Activated CD8-positive, alpha-beta memory T cell treated with anti-CD3 and anti-CD28 coated beads, Interleukin-2, amount 50 U/mL, for 48 hours (primary cell): ENCODE measurements around the gene RPS28.
A peak's percentile ranks its signal among the peaks of the same experiment; 100 is the strongest.
"Not testable (repeated sequence)": the region's sequence is repeated elsewhere in the genome, so short reads cannot be mapped to it uniquely, and the experiment has no call there.

ENCODE experiments used
- DNase-seq: peaks from one replicate; pipeline ENCODE4 v3.0.0-alpha.2; 2020

The RPS28 gene

DNA sequence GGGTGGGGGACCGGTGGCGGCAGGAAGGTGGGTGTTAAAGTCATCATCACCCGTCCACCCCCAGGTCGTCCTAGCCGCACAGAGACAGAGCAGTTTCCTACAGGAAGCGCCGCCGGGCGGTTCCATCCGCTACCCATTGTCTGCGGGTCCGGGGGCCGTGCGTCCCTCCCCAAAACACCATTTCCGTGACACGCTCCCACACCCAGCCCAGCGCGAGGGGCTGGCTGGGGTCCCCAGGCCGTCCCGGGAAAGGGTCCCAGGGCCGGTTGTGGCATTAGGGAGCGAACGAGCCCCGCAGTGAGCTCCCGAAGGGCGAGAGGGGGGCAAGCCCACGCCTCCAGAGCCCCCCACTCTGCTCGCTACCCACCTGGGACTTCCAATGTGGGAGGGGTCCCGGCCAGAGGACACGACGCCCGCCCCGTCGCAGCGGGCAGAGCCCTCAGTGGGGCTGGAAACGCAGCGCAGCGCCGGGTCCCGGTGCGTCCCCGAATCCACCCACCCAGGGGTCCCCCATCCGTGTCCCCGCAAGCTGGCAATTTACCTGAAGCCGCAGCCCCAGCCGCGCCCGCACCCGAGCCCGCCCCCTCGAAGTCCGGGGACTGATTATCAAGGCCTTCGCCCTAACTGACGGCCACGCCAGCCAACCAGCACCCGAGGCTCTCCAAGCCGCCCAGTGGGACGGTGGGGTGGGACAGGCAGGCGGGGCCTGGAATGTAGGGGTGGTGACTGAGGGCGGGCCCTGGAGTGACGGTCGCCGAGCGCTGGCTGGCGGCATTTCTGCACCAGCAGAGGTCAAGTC, 21.6 kb downstream of the RPS28 start, which contains the start of gene KANK3:
TSS of gene KANK3 (minus strand) at position 579 of the 799 bp plus-strand sequence. CDS start 5,434 bp downstream, outside the sequence.
- DNase-seq: peak; percentile 94

DNA sequence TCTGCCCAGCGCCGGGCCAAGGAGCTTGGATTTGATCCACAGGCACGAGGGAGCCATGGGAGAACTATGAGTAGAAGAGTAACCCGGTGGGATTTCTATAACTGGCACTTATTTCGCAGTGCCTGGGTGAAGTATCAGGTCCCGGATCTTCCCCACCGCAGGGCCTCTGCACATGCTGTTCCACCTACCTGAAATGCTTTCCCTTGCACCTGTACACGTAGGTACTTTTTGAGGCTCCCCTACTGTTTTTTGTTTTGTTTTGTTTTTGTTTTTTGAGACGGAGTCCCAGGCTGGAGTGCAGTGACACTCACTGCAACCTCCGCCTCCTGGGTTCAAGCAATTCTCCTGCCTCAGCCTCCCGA, 22.2 kb downstream of the RPS28 start:
- DNase-seq: no peak

DNA sequence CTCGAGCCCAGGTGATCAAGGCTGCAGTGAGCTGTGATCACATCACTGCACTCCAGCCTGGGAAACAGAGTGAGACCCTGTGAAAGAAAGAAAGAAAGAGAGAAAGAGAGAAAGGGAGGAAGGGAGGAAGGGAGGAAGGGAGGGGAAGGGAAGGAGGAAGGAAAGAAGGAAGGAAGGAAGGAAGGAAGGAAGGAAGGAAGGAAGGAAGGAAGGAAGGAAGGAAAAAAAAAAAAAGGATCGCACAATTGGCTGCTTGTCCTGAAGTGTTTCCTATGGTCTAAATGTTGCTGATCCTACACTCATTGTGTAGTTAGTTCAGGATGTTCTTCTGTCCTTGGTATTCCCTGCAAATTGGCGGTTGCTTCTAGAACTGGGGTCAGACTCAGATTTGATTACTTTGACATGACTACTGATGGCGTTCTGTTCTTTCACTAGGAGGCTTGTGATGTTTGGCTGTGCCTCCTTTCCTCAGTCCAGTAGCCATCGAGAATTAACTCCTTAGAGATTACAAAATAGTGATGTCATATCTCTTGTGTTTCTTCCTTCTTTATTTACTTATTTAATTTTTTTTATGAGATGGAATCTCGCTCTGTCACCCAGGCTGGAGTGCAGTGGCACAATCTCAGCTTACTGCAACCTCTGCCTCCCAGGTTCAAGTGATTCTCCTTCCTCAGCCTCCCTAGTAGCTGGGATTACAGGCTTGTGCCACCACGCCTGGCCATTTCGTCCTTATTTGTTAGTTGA, 28.5 kb downstream of the RPS28 start:
- not testable (repeated sequence) for DNase-seq

DNA sequence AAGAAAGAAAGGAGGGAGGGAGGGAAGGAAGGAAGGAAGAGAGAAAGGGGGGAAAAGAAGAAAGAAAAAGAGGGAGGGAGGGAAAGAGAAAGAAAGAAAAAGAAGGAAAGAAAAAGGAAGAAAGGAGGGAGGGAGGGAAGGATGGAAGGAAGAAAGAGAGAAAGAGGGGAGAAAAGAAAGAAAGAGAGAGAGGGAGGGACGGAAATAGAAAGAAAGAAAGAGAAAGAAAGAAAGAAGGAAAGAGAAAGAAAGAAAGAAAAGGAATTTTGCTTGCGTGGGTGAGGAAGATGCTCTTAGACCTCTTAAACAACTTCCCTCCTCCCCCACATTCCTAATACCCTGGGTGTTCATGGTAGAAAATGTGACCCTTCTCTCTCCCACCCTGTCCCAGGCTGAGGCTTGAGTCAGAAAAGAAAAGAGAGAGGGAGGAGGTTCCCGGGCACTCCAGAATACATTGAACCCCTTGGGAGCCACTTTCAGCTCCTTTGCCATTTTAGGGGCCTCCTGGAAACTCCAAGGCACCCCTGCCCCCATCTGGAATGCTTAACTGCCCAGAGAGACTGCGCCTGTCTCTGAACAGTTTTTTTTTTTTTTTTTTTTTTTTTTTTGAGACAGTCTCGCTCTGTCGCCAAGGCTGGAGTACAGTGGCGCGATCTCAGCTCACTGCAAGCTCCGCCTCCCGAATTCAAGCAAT, 31.0 kb downstream of the RPS28 start:
- DNase-seq: no peak

DNA sequence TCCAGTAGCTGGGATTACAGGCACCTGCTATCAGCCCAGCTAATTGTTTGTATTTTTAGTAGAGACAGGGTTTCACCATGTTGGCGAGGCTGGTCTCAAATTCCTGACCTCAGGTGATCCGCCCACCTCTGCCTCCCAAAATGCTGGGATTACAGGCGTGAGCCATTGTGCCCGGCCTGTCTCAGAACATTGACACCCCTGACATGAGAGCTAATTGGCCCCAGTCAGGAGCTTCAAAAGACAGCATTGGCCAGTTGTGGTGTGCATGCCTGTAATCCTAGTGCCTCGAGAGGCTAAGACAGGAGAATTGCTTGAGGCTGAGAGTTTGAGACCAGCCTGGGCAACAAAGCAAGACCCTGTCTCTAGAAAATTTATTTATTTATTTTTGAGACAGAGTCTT, 31.5 kb downstream of the RPS28 start:
- DNase-seq: not testable (repeated sequence)

DNA sequence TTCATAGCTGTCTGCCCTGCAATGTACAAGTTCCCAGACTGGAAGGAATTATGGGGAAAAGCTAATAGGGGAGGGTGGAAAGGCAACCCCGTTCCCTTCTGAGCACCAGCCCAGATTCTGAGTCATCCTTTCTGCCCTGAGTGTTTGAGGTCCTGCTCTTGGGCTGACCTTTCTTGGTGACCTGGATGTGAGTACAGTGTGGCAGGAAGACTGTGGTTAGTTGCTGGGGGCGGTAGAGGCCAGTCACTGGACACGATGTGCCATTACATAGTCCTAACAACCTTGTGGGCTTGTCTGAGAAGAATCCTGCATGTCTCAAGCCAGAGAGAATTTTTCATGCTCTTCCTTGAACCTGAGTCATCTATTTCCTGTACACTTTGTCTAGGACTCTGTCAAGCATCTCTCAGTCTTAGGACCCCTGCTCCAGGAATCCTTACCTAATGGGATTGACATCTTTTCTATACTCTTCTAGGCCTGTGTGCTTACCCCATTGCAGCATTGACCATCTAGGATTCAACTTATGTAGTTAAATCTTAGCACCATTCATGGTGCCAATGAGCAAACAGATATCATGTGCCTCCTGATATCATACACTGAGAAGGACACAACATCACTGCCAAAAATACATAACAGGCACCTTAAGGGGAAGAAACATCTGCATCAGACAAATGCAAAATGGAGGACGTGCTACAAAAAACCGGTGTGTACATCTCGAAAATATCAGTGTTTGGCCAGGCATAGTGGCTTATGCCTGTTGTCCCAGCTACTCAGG, 34.5 kb downstream of the RPS28 start:
- DNase-seq: no peak

DNA sequence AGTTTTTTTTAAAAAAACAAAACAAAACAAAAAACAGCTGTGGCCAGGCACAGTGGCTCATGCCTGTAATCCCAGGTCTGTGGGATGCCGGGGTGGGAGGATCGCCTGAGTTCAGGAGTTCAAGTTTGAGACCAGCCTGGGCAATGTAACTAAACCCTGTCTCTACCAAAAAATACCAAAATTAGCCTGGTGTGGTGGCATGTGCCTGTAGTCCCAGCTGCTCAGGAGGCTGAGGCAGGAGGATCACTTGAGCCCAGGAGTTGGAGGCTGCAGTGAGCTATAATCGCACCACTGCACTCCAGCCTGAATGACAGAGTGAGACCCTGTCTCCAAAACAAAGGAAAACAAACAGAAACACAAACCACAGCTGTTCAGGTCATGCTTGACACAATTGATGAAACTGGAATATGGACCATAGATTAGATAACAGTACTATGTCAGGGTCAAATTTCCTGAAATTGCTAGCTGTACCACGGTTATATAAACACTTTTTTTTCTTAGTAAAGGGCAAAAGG, 35.8 kb downstream of the RPS28 start:
- no peak for DNase-seq

DNA sequence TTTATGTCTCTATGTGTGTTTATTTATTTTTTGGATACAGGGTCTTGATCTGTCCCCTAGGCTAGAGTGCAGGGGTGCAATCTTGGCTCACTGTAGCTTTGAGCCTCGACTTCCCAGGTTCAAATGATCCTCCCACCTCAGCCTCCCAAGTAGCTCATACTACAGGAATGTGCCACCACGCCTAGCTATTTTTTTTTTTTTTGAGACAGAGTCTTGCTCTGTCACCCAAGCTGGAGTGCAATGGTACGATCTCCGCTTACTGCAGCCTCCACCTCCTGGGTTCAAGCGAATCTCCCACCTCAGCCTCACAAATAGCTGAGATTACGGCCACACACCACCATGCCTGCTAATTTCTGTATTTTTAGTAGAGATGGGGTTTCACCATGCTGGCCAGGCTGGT, 37.7 kb downstream of the RPS28 start:
- DNase-seq: no peak

DNA sequence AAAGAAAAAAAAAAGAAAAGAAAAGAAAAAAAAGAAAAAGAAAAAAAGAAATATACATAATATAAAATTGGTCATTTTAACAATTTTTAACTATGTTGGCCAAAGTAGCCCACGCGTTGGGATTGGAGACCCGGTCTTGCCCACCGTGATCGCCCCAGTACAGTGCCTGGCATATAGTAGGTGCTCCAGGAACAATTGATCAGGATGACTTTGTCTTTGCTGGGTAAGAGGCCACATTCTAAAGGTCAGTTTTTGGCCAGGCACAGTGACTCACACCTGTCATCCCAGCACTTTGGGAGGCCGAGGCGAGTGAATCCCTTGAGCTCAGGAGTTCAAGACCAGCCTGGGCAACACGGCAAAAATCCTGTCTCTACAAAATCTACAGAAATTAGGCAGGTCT, 38.9 kb downstream of the RPS28 start:
- DNase-seq: no peak

DNA sequence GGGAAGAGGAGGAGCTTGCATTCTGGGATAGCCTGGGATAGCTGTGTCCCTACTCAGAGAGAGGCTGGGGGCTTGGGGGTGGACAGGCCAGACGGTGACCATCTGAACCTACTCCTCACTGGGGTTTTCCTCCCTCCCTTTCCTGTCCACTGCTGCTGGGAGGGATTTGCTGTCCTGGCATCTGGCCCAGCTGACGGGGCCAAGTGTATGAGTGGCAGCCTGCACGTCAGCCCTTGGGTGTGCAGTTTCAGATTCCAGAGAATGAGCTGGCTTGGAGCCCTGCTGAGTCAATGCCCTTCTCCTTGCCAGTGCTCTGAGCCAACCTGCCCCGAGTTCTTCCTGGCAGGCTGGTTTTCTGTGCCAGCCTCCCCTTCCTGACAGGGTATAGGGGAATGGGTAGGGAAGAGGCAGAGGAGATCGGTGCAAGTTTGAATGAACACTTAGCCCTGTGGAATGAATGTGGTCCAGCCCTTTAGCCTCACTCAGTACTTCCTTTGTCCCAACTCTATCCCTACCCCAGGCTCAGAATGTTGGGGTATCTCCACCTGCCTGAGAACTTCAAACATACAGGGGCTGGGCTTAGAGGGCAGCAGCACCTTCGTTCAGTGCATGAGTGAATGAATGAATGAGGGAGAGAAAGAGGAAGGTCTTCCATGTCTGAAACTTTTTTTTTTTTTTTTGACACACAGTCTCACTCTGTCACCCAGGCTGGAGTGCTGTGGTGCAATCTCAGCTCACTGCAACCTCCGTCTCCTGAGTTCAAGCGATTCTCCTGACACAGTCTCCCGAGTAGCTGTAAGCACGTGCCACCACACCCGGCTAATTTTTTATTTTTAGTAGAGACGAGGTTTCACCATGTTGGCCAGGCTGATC, 40.9 kb downstream of the RPS28 start:
- peak; percentile 65 for DNase-seq

DNA sequence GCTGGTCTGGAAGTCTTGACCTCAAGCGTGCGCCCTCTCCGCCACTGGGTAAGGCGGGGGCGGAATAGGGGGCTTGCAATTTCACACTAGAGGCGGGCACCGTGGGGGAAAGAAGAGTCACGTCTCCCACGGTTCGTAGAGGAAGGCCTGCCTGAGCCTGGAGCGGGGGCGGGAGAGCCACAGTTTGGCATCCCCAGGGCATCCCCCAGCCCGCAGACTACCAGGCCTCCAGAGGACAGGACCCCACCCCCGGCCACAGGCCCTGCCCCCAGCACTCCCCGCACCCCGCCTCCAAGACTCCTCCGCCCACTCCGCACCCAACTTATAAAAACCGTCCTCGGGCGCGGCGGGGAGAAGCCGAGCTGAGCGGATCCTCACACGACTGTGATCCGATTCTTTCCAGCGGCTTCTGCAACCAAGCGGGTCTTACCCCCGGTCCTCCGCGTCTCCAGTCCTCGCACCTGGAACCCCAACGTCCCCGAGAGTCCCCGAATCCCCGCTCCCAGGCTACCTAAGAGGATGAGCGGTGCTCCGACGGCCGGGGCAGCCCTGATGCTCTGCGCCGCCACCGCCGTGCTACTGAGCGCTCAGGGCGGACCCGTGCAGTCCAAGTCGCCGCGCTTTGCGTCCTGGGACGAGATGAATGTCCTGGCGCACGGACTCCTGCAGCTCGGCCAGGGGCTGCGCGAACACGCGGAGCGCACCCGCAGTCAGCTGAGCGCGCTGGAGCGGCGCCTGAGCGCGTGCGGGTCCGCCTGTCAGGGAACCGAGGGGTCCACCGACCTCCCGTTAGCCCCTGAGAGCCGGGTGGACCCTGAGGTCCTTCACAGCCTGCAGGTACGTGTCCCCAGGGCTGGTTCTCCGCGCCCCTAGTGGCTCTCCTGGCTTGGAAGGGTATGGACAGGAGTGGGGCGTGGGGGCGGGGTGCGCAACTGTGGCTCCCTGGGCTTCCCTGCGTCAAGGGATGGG, 42.8 kb downstream of the RPS28 start, which contains the start of gene ANGPTL4:
TSS of gene ANGPTL4 (plus strand) at position 353 of the 969 bp plus-strand sequence. CDS start at position 520, 167 bp downstream.
- DNase-seq: peak; percentile 81

DNA sequence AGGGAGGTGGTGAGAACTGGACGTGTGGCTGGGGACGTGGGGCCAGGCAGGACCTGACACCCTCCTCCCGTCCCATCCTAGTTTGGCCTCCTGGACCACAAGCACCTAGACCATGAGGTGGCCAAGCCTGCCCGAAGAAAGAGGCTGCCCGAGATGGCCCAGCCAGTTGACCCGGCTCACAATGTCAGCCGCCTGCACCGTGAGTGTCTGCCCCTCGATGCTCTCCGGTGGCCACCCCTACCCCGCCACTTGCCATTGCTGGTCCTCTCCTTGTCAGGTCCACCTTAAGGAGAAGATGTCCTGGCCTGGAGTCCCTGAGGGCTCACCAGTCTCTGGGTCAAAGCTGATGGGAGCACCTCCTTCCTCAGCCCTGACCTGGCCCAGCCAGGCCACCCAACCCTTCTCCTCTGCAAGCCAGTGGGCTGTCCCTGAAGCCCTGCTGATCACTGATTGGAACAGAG, 44.9 kb downstream of the RPS28 start:
- no peak for DNase-seq

DNA sequence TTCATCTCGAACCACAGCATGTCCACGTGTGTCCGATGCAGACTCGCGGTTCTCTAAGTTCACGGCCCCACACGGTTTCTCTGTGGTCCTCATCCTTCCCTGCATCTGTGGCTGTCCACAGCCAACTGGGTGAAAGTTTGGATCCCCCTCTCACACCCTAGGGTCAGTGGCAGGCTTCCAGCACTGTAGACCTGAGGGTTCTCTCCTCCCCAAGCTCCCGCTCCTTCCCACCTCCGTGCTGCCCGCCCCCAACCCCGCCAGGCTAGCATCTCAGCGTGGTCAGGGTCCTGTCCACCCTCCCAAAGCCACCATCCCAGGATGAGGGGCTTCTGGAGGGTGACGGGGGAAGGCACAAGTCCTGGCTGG, 45.6 kb downstream of the RPS28 start:
- DNase-seq: no peak

DNA sequence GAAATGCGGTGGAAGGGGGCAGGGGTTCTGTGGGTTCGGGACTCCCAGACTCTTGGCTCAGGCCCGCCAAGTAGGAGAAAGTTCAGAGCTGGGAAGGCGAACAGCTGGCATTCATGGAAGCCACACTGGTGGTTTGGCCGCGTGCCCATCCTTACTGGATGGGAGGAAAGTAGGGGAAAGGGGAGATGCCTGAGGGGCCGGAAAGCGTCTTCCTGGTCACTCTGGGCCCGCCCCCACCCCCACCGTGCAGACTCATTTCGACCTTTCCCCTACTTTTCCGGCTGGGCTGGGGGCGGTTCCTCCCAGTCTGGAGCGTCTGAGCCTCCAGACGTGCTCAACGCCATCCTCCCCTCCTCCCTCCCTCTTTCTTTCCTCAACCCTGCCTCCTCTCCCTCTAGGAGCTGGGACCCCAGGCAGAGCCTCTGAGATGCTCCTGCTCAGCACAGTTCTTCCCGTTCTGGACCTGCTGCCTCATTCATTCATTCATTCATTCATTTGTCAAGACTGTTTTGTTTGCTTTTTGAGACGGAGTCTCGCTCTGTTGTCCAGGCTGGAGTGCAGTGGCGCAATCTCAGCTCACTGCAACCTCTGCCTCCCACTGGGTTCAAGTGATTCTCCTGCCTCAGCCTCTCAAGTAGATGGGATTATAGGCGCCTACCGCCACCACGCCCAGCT, 46.2 kb downstream of the RPS28 start:
- no peak for DNase-seq

DNA sequence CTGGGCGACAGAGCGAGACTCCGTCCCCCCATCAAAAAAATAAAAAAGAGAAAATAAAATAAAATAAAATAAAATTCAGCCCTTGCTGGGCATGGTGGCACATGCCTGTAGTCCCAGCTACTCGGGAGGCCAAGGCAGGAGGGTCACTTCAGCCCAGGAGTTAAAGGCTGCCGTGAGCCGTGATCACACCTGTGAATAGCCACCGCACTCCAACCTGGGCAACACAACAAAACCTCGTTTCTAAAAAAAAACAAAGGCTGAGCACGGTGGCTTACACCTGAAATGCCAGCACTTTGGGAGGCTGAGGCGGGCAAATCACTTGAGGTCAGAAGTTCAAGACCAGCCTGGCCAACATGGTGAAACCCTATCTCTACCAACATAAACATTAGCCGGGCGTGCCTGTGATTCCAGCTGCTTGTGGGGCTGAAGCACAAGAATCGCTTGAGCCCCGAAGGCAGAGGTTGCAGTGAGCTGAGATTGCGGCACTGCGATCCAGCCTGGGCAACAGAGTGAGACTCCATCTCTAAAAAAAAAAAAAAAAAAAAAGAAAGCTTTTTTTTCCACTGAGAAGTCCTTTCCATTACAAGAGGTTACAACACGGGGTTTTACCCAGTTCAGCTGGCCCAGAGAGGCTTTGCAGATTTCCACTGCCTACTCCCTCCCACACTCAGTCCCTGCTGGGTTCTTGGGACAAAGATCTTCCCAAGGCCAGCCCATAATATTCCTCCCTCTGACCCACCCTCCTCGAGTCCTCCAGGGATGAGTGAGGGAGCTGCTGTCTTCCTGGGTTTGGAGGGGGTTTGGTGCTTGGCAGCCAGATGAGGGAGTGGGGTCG, 49.1 kb downstream of the RPS28 start:
- DNase-seq: no peak

DNA sequence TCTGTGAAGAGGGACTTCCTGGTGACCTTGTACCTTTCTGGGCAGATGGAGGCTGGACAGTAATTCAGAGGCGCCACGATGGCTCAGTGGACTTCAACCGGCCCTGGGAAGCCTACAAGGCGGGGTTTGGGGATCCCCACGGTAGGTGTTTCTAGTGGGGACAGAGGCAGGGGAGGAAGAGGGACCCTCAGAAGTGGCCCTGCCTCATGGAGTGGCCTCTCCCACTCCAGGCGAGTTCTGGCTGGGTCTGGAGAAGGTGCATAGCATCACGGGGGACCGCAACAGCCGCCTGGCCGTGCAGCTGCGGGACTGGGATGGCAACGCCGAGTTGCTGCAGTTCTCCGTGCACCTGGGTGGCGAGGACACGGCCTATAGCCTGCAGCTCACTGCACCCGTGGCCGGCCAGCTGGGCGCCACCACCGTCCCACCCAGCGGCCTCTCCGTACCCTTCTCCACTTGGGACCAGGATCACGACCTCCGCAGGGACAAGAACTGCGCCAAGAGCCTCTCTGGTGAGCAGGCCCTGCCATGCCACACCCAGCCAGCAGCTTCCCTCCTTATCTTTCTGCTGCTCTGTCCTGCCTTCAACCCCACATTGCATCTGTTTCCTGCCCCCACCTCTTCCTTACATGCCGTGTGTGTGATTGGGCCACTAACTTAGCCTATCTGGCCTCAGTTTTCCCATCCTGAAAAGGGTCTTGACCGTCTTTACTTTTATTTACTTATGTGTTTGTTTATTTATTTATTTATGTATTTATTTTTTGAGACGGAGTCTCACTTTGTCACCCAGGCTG, 49.9 kb downstream of the RPS28 start:
- DNase-seq: no peak
